Loucy (cell line): ENCODE measurements around the gene INSYN1.

Experiments
- H2AFZ ChIP-seq: fragments of 200-600 bp; sonication (generic); 2 replicates; pipeline ENCODE4 v1.6.0; 2016; ENCODE audit warnings: antibody characterized with exemption, mild to moderate bottlenecking, low read length, moderate library complexity
- H3F3A ChIP-seq: fragments of 200-600 bp; 2 replicates; pipeline ENCODE4 v1.6.0; 2016; ENCODE audit warnings: antibody characterized with exemption, low read depth, mild to moderate bottlenecking
- H3K27me3 ChIP-seq: fragments of 200-600 bp; sonication (generic); 2 replicates; pipeline ENCODE4 v1.6.1; 2014; ENCODE audit warnings: low read length, mild to moderate bottlenecking; ENCODE audit not compliant: insufficient read depth, poor library complexity, severe bottlenecking
- H3K36me3 ChIP-seq: fragments of 200-600 bp; sonication (generic); 2 replicates; pipeline ENCODE4 v1.6.1; 2016; ENCODE audit warnings: low read length; ENCODE audit not compliant: insufficient read depth
- H3K4me1 ChIP-seq: fragments of 200-600 bp; sonication (generic); 2 replicates; pipeline ENCODE4 v1.5.1; 2014; ENCODE audit warnings: low read length, mild to moderate bottlenecking; ENCODE audit not compliant: insufficient read depth, poor library complexity, severe bottlenecking
- H3K4me2 ChIP-seq: fragments of 200-600 bp; sonication (generic); 2 replicates; pipeline ENCODE4 v1.6.0; 2014; ENCODE audit warnings: antibody characterized with exemption, low read length, low read depth, mild to moderate bottlenecking; ENCODE audit not compliant: poor library complexity, severe bottlenecking
- H3K4me3 ChIP-seq: fragments of 200-600 bp; sonication (generic); 2 replicates; pipeline ENCODE4 v1.5.1; 2014; ENCODE audit warnings: low read length, mild to moderate bottlenecking, mixed read lengths; ENCODE audit not compliant: poor library complexity, severe bottlenecking
- H3K79me2 ChIP-seq: fragments of 200-600 bp; sonication (generic); 2 replicates; pipeline ENCODE4 v1.6.1; 2014; ENCODE audit warnings: low read length; ENCODE audit not compliant: insufficient read depth
- H3K9ac ChIP-seq: fragments of 200-600 bp; sonication (generic); 2 replicates; pipeline ENCODE4 v1.6.0; 2014; ENCODE audit warnings: mild to moderate bottlenecking, low read depth, low read length, moderate library complexity; ENCODE audit not compliant: poor library complexity, severe bottlenecking
- H3K9me2 ChIP-seq: fragments of 200-600 bp; sonication (generic); replicated peaks from 2 replicates; pipeline ENCODE4 v1.6.1; 2016; ENCODE audit warnings: low read depth, low read length, mixed read lengths
- H3K9me3 ChIP-seq: fragments of 200-600 bp; sonication (generic); 2 replicates; pipeline ENCODE4 v1.6.1; 2014; ENCODE audit warnings: mild to moderate bottlenecking, antibody characterized with exemption, low read length, low read depth; ENCODE audit not compliant: insufficient read depth
- H4K20me1 ChIP-seq: fragments of 200-600 bp; sonication (generic); 2 replicates; pipeline ENCODE4 v1.6.0; 2014; ENCODE audit warnings: antibody characterized with exemption, low read length, mild to moderate bottlenecking; ENCODE audit not compliant: insufficient read depth, poor library complexity, severe bottlenecking
- CTCF ChIP-seq: fragments of 200-600 bp; sonication (generic); conservative IDR thresholded peaks from 2 replicates; pipeline ENCODE4 v1.5.1; 2014; ENCODE audit warnings: mild to moderate bottlenecking, antibody characterized with exemption, low read length
- EZH2phosphoT487 ChIP-seq: fragments of 200-600 bp; IDR thresholded peaks from 2 replicates; pipeline ENCODE4 v1.6.1; 2018; ENCODE audit warnings: antibody characterized with exemption, mild to moderate bottlenecking, moderate library complexity, borderline replicate concordance

Gene INSYN1

GRCh38 chr15:73717206-73717605, 35.9 kb downstream of the INSYN1 start:
- no peak overlapping the region for H3K4me2 ChIP-seq
- no peaks in the 10 kb centered on the region for H3F3A ChIP-seq
- TF ChIP-seq CTCF (no peak), EZH2phosphoT487 (no peak)
- no peak overlapping the region for H3K4me3 ChIP-seq
- H3K9ac ChIP-seq: no peak overlapping the region
- peaks cover 7% of the 10 kb centered on the region for H3K4me1 ChIP-seq
- no peaks in the 10 kb centered on the region for H3K9me3 ChIP-seq
- H3K9me2 ChIP-seq: no peaks in the 10 kb centered on the region
- H3K36me3 ChIP-seq: no peaks in the 10 kb centered on the region
- no peak overlapping the region for H2AFZ ChIP-seq
- H3K79me2 ChIP-seq: no peaks in the 10 kb centered on the region
- no peaks in the 10 kb centered on the region for H3K27me3 ChIP-seq
- H4K20me1 ChIP-seq: no peaks in the 10 kb centered on the region

GRCh38 chr15:73716417-73716816, 36.7 kb downstream of the INSYN1 start:
- Histone ChIP-seq H3K9ac (no peak overlapping the region), H4K20me1 (no peaks in the 10 kb centered on the region), H3K79me2 (no peaks in the 10 kb centered on the region), H2AFZ (no peak overlapping the region), H3K36me3 (no peaks in the 10 kb centered on the region), H3K9me2 (no peaks in the 10 kb centered on the region), H3K4me1 (no peaks in the 10 kb centered on the region), H3K9me3 (no peaks in the 10 kb centered on the region), H3F3A (no peaks in the 10 kb centered on the region), H3K27me3 (no peaks in the 10 kb centered on the region), H3K4me2 (no peak overlapping the region), H3K4me3 (no peak overlapping the region)
- TF ChIP-seq CTCF (no peak), EZH2phosphoT487 (no peak)

- H3K9me2 ChIP-seq: no peaks in the 10 kb centered on the region
- no peaks in the 10 kb centered on the region for H4K20me1 ChIP-seq
- no peaks in the 10 kb centered on the region for H3K36me3 ChIP-seq
- no peaks in the 10 kb centered on the region for H3K79me2 ChIP-seq
- no peaks in the 10 kb centered on the region for H3F3A ChIP-seq
- TF ChIP-seq CTCF (no peak), EZH2phosphoT487 (no peak)
- no peaks in the 10 kb centered on the region for H3K4me1 ChIP-seq
- H2AFZ ChIP-seq: no peak overlapping the region
- no peak overlapping the region for H3K4me2 ChIP-seq
- H3K27me3 ChIP-seq: no peaks in the 10 kb centered on the region
- no peak overlapping the region for H3K4me3 ChIP-seq
- H3K9me3 ChIP-seq: no peaks in the 10 kb centered on the region
- H3K9ac ChIP-seq: no peak overlapping the region
These were observed 37.7 kb downstream of the INSYN1 start for GRCh38 chr15:73715417-73715816.
